Measurements from ENCODE around the gene SCN8A.
A peak's percentile ranks its signal among the peaks of the same experiment; 100 is the strongest.
"Not testable (repeated sequence)": the region's sequence is repeated elsewhere in the genome, so short reads cannot be mapped to it uniquely, and the experiment has no call there.

SCN8A gene

GRCh38 chr12:51591016-51591901 is at the start of gene SCN8A:
TSS of gene SCN8A (plus strand) at chr12:51591233. CDS start at chr12:51662818, 71,585 bp downstream.
- peak; percentile 19 for DNase-seq

GRCh38 chr12:51546097-51546496 is 44.9 kb upstream of the SCN8A start:
- no peak for DNase-seq

- DNase-seq = no peak
These were observed 43.4 kb upstream of the SCN8A start for GRCh38 chr12:51547606-51548005.

GRCh38 chr12:51548241-51548640 is 42.8 kb upstream of the SCN8A start:
- DNase-seq = no peak

- peak; percentile 4 for DNase-seq
These were observed 41.4 kb upstream of the SCN8A start for GRCh38 chr12:51549637-51550036.

- not testable (repeated sequence) for DNase-seq
These were observed 22.6 kb upstream of the SCN8A start for GRCh38 chr12:51568271-51569032.

GRCh38 chr12:51579321-51579850 is 11.6 kb upstream of the SCN8A start:
- DNase-seq = no peak

GRCh38 chr12:51589060-51589459 is 2.0 kb upstream of the SCN8A start:
- no peak for DNase-seq

GRCh38 chr12:51589557-51590176 is 1.4 kb upstream of the SCN8A start:
- DNase-seq = no peak

GRCh38 chr12:51590347-51591015 is 552 bp upstream of the SCN8A start:
- peak; percentile 34 for DNase-seq

- no peak for DNase-seq
These were observed 1.1 kb downstream of the SCN8A start for GRCh38 chr12:51592034-51592705.

- no peak for DNase-seq
These were observed 2.0 kb downstream of the SCN8A start for GRCh38 chr12:51593021-51593420.

GRCh38 chr12:51593539-51593938 is 2.5 kb downstream of the SCN8A start:
- DNase-seq = no peak

- DNase-seq = no peak
These were observed 7.1 kb downstream of the SCN8A start for GRCh38 chr12:51598156-51598555.

- DNase-seq = no peak
These were observed 9.7 kb downstream of the SCN8A start for GRCh38 chr12:51600721-51601120.

- DNase-seq = no peak
These were observed 10.2 kb downstream of the SCN8A start for GRCh38 chr12:51601241-51601640.

GRCh38 chr12:51605896-51606295 is 14.9 kb downstream of the SCN8A start:
- DNase-seq = not testable (repeated sequence)

- DNase-seq = not testable (repeated sequence)
These were observed 16.2 kb downstream of the SCN8A start for GRCh38 chr12:51607197-51607596.

GRCh38 chr12:51620448-51620847 is 29.4 kb downstream of the SCN8A start:
- no peak for DNase-seq

GRCh38 chr12:51621156-51621922 is 30.3 kb downstream of the SCN8A start:
- no peak for DNase-seq

GRCh38 chr12:51622564-51622963 is 31.5 kb downstream of the SCN8A start:
- no peak for DNase-seq
